Lower leg skin (tissue), 4 donors: Measurements from ENCODE around the gene ATP23. TPM values are rescaled to one million over a fixed set of nuclear protein-coding genes. Genes with fewer than 3 reads are reported as not detected.

ENCODE experiments used
- DNase-seq, 2 donors: peaks; one replicate each; pipeline ENCODE4 v3.0.0-alpha.2; 2019; ENCODE audit warnings: low spot score in 2 of 2
- H3K4me3 ChIP-seq: fragments of 200-600 bp; sonication (generic); 2 replicates; pipeline ENCODE4 v1.5.1; 2017; ENCODE audit warnings: mild to moderate bottlenecking, low read depth; ENCODE audit not compliant: poor library complexity, severe bottlenecking
- CTCF ChIP-seq, 3 donors: fragments of 450-650 bp; IDR thresholded peaks; one replicate each; pipeline ENCODE4 v1.5.1; 2016; ENCODE audit warnings: antibody characterized with exemption in 3 of 3, mild to moderate bottlenecking in 3 of 3, moderate library complexity in 2 of 3
- POLR2A ChIP-seq, 2 donors: fragments of 450-650 bp; IDR thresholded peaks; one replicate each; pipeline ENCODE4 v1.6.1; 2016 to 2017; ENCODE audit warnings: antibody characterized with exemption in 2 of 2, mild to moderate bottlenecking in 1 of 2, moderate library complexity in 1 of 2
- WGBS, 2 donors: methylation state at CpG; one replicate each; pipeline ENCODE4 v1.1.5; 2018; 5-methylcytosine and 5-hydroxymethylcytosine counted together
- intact Hi-C: fragments of 100-400 bp; cut with DNase I; formaldehyde crosslinking; loops from one replicate; pipeline ENCODE4 v1.15.0; 2023; ENCODE audit warnings: low total_unique reads
- total RNA-seq, 4 donors: library from RNA; depleted of rRNA; stranded (reverse); fragments of >200 nt; gene quantifications; one replicate each; pipeline ENCODE4 v1.1.0, GENCODE V29; 2016

Gene ATP23
- total RNA-seq, 4 donors from 2014 or later: 3.0 to 14.3 (median 10.8) TPM

GRCh38 chr12:57983146-57983857 lies 41.9 kb downstream of the ATP23 start:
- H3K4me3 ChIP-seq: no peak overlapping the region
- TF ChIP-seq CTCF (IDR thresholded peaks at IDR 0.05): no peak
- intact Hi-C loops: no loop called here
- WGBS, 2 donors: 42 to 43% methylated on average over 6 of the region's 6 CpGs
- DNase-seq: no peak

- intact Hi-C loops: no loop called here
- DNase-seq: no peak
- 83 to 84% methylated on average over 6 of the region's 6 CpGs for WGBS, 2 donors
- TF ChIP-seq CTCF (IDR thresholded peaks at IDR 0.05) (no peak), POLR2A (IDR thresholded peaks at IDR 0.05) (no peak)
- H3K4me3 ChIP-seq: no peak overlapping the region
Measured at GRCh38 chr12:57983858-57984505, 42.6 kb downstream of the ATP23 start.

GRCh38 chr12:57984629-57985151 lies 43.3 kb downstream of the ATP23 start:
- no peak overlapping the region for H3K4me3 ChIP-seq
- intact Hi-C loops: no loop called here
- DNase-seq: no peak
- TF ChIP-seq CTCF (IDR thresholded peaks at IDR 0.05) (no peak), POLR2A (IDR thresholded peaks at IDR 0.05) (no peak)
- 92 to 96% methylated on average over 16 of the region's 16 CpGs for WGBS, 2 donors

GRCh38 chr12:57985685-57986084 lies 44.3 kb downstream of the ATP23 start:
- no peak overlapping the region for H3K4me3 ChIP-seq
- DNase-seq: no peak
- no peak for TF ChIP-seq CTCF (IDR thresholded peaks at IDR 0.05)
- no peak for TF ChIP-seq POLR2A (IDR thresholded peaks at IDR 0.05)
- intact Hi-C loops: no loop called here

GRCh38 chr12:57989838-57990237 lies 48.5 kb downstream of the ATP23 start:
- H3K4me3 ChIP-seq: no peak overlapping the region
- intact Hi-C loops: no loop called here
- DNase-seq: no peak
- no peak for TF ChIP-seq CTCF (IDR thresholded peaks at IDR 0.05)
- no peak for TF ChIP-seq POLR2A (IDR thresholded peaks at IDR 0.05)
